B cell (primary cell): ENCODE measurements around the gene RAD17. TPM values are rescaled to one million over a fixed set of nuclear protein-coding genes. Genes with fewer than 3 reads are reported as not detected.

ENCODE experiments used
- ATAC-seq: fragments of 200-7000 bp; cut with Tn5 transposase; one replicate; pipeline ENCODE4 v1.10.0; 2021; ENCODE audit warnings: low read depth, mild to moderate bottlenecking, moderate number of reproducible peaks, moderate library complexity
- CTCF ChIA-PET: fragments of 350-600 bp; sonication (Branson Sonifier 250); formaldehyde crosslinking; loops from one replicate; lab custom pipeline; 2021; ENCODE audit warnings: antibody characterized with exemption, inconsistent platforms; lab: Charles Lee
- POLR2A ChIA-PET: fragments of 350-600 bp; sonication (Branson Sonifier 250); formaldehyde crosslinking; loops from one replicate; lab custom pipeline; 2021; ENCODE audit warnings: antibody characterized with exemption; lab: Charles Lee
- DNase-seq: peaks from one replicate; pipeline ENCODE4 v3.0.0; 2013
- H2AFZ ChIP-seq: 2 replicates; pipeline ENCODE4 v1.6.1; 2012; ENCODE audit warnings: mild to moderate bottlenecking, low read depth, low read length; ENCODE audit not compliant: insufficient read depth, poor library complexity, severe bottlenecking
- H3K27ac ChIP-seq, 2 donors: 1 replicate in 1 of 2; 2 replicates in 1 of 2; pipeline ENCODE4 v1.5.1; 2012 to 2013; ENCODE audit warnings: low read length in 2 of 2, mild to moderate bottlenecking in 2 of 2, moderate library complexity in 1 of 2
- H3K27me3 ChIP-seq, 4 experiments: fragments of 200-600 bp in 1 of 4; sonication (generic) in 1 of 4; replicated peaks in 1 of 4; 1 replicate in 2 of 4; 2 replicates in 2 of 4; pipeline versions ENCODE4 v1.6.1 to v1.7.0; 2013 to 2016; ENCODE audit warnings: low read length in 3 of 4, mild to moderate bottlenecking in 2 of 4, mixed read lengths in 1 of 4, moderate library complexity in 1 of 4; ENCODE audit not compliant: insufficient read depth in 4 of 4, control insufficient read depth in 3 of 4; ENCODE audit errors: control extremely low read depth in 1 of 4
- H3K36me3 ChIP-seq, 2 experiments: replicated peaks in 1 of 2; 1 replicate in 1 of 2; 2 replicates in 1 of 2; pipeline versions ENCODE4 v1.6.1 to v1.7.1; 2013; ENCODE audit warnings: low read length in 1 of 2; ENCODE audit not compliant: insufficient read depth in 2 of 2, control insufficient read depth in 1 of 2; ENCODE audit errors: control extremely low read depth in 1 of 2, extremely low read depth in 1 of 2
- H3K4me1 ChIP-seq, 2 donors: fragments of 200-600 bp in 1 of 2; sonication (generic) in 1 of 2; 1 replicate in 1 of 2; 2 replicates in 1 of 2; pipeline versions ENCODE4 v1.5.1 to v1.6.1; 2013 to 2017; ENCODE audit warnings: low read length in 2 of 2; ENCODE audit not compliant: control insufficient read depth in 2 of 2, insufficient read depth in 2 of 2
- H3K4me2 ChIP-seq: replicated peaks from 2 replicates; pipeline ENCODE3; 2012; ENCODE audit warnings: mild to moderate bottlenecking, low read depth, low read length; ENCODE audit not compliant: poor library complexity, severe bottlenecking
- H3K4me3 ChIP-seq, 5 experiments: fragments of 200-600 bp in 1 of 5; sonication (generic) in 1 of 5; 1 replicate in 3 of 5; 2 replicates in 2 of 5; pipeline versions ENCODE4 v1.5.1 to v1.7.0; 2011 to 2016; ENCODE audit warnings: low read length in 4 of 5, mild to moderate bottlenecking in 4 of 5, low read depth in 2 of 5, control low read depth in 1 of 5, moderate library complexity in 1 of 5; ENCODE audit not compliant: insufficient read depth in 1 of 5; ENCODE audit errors: control extremely low read depth in 1 of 5, extremely low read depth in 1 of 5
- H3K79me2 ChIP-seq: fragments of 200-600 bp; sonication (generic); one replicate; pipeline ENCODE4 v1.6.0; 2016; ENCODE audit warnings: low read length; ENCODE audit not compliant: control insufficient read depth, insufficient read depth
- H3K9ac ChIP-seq: fragments of 200-600 bp; sonication (generic); 2 replicates; pipeline ENCODE4 v1.6.1; 2017; ENCODE audit warnings: mild to moderate bottlenecking, low read length, moderate library complexity
- H3K9me3 ChIP-seq, 3 donors: one replicate each; pipeline versions ENCODE4 v1.6.1 to v1.7.1; 2013; ENCODE audit warnings: low read length in 2 of 3; ENCODE audit not compliant: control insufficient read depth in 2 of 3, insufficient read depth in 1 of 3; ENCODE audit errors: control extremely low read depth in 1 of 3
- H4K20me1 ChIP-seq: 2 replicates; pipeline ENCODE4 v1.6.0; 2012; ENCODE audit warnings: mild to moderate bottlenecking, low read length; ENCODE audit not compliant: insufficient read depth, control insufficient read depth, poor library complexity, severe bottlenecking
- H3K27ac Mint-ChIP-seq: one replicate; pipeline ENCODE4 v1.8.0; 2021; ENCODE audit warnings: mixed read lengths
- H3K27me3 Mint-ChIP-seq: one replicate; pipeline ENCODE4 v1.8.0; 2021; ENCODE audit warnings: mixed read lengths
- H3K4me1 Mint-ChIP-seq: one replicate; pipeline ENCODE4 v1.8.0; 2021; ENCODE audit warnings: mixed read lengths
- H3K4me3 Mint-ChIP-seq: one replicate; pipeline ENCODE4 v1.8.0; 2021; ENCODE audit warnings: mixed read lengths
- H3K9me3 Mint-ChIP-seq: one replicate; pipeline ENCODE4 v1.8.0; 2022; ENCODE audit warnings: mixed read lengths; ENCODE audit not compliant: insufficient read depth
- EZH2 ChIP-seq: IDR thresholded peaks from 2 replicates; pipeline ENCODE4 v1.6.1; 2012; ENCODE audit warnings: borderline replicate concordance, low read depth, mild to moderate bottlenecking, moderate library complexity, low read length; ENCODE audit not compliant: insufficient read depth, poor library complexity, severe bottlenecking
- WGBS: methylation state at CpG from one replicate; pipeline ENCODE4 v1.1.5; 2013; ENCODE audit warnings: missing lambda C conversion rate; ENCODE audit not compliant: insufficient coverage; 5-methylcytosine and 5-hydroxymethylcytosine counted together
- intact Hi-C: fragments of 100-400 bp; cut with micrococcal nuclease; formaldehyde crosslinking; loops from one replicate; pipeline ENCODE4 v1.10.0; 2022
- polyA plus RNA-seq: library from polyadenylated mRNA; depleted of rRNA; stranded (reverse); fragments of >200 nt; gene quantifications from 2 replicates; pipeline ENCODE4 v1.2.3, GENCODE V29; 2012
- total RNA-seq, 2 donors: library from RNA; stranded (reverse); fragments of 120-200 nt in 1 of 2; gene quantifications; 1 replicate in 1 of 2; 2 replicates in 1 of 2; pipeline versions ENCODE4 v1.2.3 to v1.2.4, GENCODE V29; 2013 to 2022
- TF ChIP-seq, protein P1 (sequence below): fragments of 200-600 bp; IDR thresholded peaks from one replicate; pipeline ENCODE4 v1.8.0; 2022; ENCODE audit warnings: antibody characterized with exemption, mild to moderate bottlenecking

RAD17 gene
- total and polyA plus RNA-seq, 2 donors (not counting 1 experiment from before 2014, with no cell fraction given): 21.0 to 39.6 TPM

DNA sequence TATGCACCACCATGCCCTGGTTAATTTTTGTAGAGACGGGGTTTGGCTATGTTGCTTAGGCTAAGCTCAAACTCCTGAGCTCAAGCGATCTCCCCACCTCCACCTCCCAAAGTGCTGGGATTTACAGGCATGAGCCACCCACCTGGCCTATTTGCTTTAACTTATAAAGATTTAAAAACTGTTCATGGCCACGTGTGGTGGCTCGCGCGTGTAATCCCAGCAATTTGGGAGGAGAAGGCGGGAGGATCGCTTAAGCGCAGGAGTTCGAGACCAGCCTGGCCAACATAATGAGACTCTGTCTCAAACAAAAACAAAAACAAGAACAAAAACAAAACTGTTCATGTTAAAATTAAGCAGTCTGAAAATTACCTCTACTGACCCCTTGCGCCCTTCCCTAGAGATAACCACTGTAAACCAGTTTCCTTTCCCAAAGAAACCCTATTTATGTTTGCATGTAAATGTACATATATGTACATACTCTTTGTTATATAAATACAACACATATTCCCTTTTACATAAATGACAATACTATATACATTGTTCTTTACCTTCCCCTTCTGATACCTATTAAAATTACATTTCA, 1.8 kb upstream of the RAD17 start:
- ChIA-PET POLR2A (no interaction called here), CTCF (interaction anchor here (1.2 to 1.7 kb wide), 2 partner anchors 33 to 274 kb away, joined by 3 to 6 read pairs; partner anchors contain the start of gene SLC30A5)
- H3K4me3 ChIP-seq: no peak overlapping the region
- WGBS: 100% methylated on average over 8 of the region's 11 CpGs
- no peaks in the 10 kb centered on the region for H3K9me3 Mint-ChIP-seq
- H3K27me3 ChIP-seq: no peaks in the 10 kb centered on the region
- intact Hi-C loops: no loop called here
- peaks cover 7% of the 10 kb centered on the region for H4K20me1 ChIP-seq
- H2AFZ ChIP-seq: no peak overlapping the region
- H3K27me3 Mint-ChIP-seq: no peaks in the 10 kb centered on the region
- H3K4me3 Mint-ChIP-seq: peak overlapping the region; percentile 96
- no peak for ATAC-seq
- peak overlapping the region; percentile 88 for H3K9ac ChIP-seq
- TF ChIP-seq, protein P1, sequence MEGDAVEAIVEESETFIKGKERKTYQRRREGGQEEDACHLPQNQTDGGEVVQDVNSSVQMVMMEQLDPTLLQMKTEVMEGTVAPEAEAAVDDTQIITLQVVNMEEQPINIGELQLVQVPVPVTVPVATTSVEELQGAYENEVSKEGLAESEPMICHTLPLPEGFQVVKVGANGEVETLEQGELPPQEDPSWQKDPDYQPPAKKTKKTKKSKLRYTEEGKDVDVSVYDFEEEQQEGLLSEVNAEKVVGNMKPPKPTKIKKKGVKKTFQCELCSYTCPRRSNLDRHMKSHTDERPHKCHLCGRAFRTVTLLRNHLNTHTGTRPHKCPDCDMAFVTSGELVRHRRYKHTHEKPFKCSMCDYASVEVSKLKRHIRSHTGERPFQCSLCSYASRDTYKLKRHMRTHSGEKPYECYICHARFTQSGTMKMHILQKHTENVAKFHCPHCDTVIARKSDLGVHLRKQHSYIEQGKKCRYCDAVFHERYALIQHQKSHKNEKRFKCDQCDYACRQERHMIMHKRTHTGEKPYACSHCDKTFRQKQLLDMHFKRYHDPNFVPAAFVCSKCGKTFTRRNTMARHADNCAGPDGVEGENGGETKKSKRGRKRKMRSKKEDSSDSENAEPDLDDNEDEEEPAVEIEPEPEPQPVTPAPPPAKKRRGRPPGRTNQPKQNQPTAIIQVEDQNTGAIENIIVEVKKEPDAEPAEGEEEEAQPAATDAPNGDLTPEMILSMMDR: no peak
- no peak for TF ChIP-seq EZH2
- H3K79me2 ChIP-seq: peaks cover 75% of the 10 kb centered on the region
- peaks cover 3 to 33% of the 10 kb centered on the region in 2 experiments for H3K36me3 ChIP-seq
- H3K4me1 Mint-ChIP-seq: peaks cover 34% of the 10 kb centered on the region
- H3K27ac Mint-ChIP-seq: peak overlapping the region; percentile 96
- peak overlapping the region; percentile 78 for H3K4me2 ChIP-seq
- DNase-seq: no peak
- peaks cover 20 to 24% of the 10 kb centered on the region in 2 donors for H3K4me1 ChIP-seq
- no peaks in the 10 kb centered on the region for H3K9me3 ChIP-seq
- H3K27ac ChIP-seq: peak overlapping the region in 1 of 2 donors; percentile 99
